Memory B cell (primary cell): ENCODE data around the gene LRRC55.

Experiments
- ATAC-seq: fragments of 150-1000 bp; cut with Tn5 transposase; 2 replicates; pipeline ENCODE4 v1.10.0; 2021; ENCODE audit warnings: low read depth, mild to moderate bottlenecking, moderate library complexity
- DNase-seq, 2 donors: peaks; one replicate each; pipeline ENCODE4 v3.0.0; 2022; ENCODE audit warnings: low spot score in 2 of 2
- H3K27ac Mint-ChIP-seq: one replicate; pipeline ENCODE4 v1.8.0; 2022; ENCODE audit warnings: mild to moderate bottlenecking, moderate library complexity, mixed read lengths
- H3K27me3 Mint-ChIP-seq: one replicate; pipeline ENCODE4 v1.8.0; 2022; ENCODE audit warnings: mixed read lengths
- H3K36me3 Mint-ChIP-seq: one replicate; pipeline ENCODE4 v1.8.0; 2022; ENCODE audit warnings: mild to moderate bottlenecking, mixed read lengths
- H3K4me1 Mint-ChIP-seq: one replicate; pipeline ENCODE4 v1.8.0; 2022; ENCODE audit warnings: mixed read lengths
- H3K4me3 Mint-ChIP-seq: one replicate; pipeline ENCODE4 v1.8.0; 2022; ENCODE audit warnings: mild to moderate bottlenecking, moderate library complexity, mixed read lengths
- H3K9me3 Mint-ChIP-seq: one replicate; pipeline ENCODE4 v1.8.0; 2022; ENCODE audit warnings: mixed read lengths

The LRRC55 gene

DNA sequence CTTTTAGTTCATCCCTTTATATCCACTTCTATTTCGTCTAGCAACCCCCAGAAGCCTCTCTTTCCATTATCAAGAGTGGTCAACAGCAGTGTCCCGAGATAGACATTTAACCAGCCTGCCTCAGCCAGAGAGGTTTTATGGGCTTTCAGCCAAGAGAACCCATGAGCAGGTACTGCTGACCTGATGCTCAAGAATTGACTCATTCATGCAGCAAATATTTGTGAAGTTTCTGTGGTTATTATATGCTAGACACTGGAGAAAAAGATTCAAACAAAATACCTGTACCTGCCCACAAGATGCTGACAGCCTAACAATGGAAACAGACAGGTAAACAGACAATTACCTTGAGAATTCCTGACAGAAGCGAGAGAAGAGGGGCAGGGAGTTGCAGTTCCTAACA, 9.7 kb upstream of the LRRC55 start:
- Mint-ChIP-seq H3K4me1 (no peaks in the 10 kb centered on the region), H3K9me3 (peaks cover 3% of the 10 kb centered on the region), H3K27me3 (peaks cover 7% of the 10 kb centered on the region), H3K27ac (no peak overlapping the region), H3K36me3 (no peaks in the 10 kb centered on the region), H3K4me3 (no peak overlapping the region)
- no peak for ATAC-seq
- no peak for DNase-seq

DNA sequence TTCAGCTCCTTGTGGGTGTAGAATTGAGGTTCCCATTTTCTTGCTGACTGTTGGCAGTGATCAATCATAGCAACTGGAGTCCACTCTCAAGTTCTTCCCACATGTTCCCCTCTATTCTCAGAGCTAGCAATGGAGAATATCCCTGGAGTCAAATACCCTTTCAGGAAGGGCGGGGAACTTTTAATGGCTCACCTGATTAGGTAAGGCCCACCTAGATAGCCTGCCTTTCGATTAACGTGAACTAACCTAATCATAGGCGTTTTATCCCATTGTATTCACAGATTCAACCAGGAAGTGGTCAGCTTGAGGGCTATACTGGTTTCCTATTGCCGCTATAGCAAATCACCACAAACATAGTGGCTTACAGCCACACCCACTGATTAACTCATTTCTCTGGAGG, 7.1 kb upstream of the LRRC55 start:
- Mint-ChIP-seq H3K4me1 (no peaks in the 10 kb centered on the region), H3K9me3 (no peaks in the 10 kb centered on the region)
- no peak for ATAC-seq

DNA sequence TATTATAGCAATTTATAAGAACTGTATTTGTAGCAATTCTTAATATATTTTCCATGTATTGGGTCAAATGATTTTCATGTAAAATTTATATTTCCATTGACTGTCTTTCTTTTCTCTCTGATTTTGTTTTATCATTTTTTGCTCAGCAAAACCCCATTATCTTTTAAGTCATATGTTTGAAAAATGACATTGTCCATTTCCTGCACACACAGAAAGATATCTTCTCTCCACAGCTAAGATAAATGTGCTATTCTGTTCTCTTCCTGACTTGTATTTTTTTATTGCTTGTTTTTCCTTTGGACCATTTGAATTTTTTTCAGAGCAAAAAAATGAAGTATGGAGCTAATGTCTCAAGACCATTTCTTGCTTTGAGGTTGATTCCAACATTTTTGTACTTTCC, 6.3 kb upstream of the LRRC55 start:
- ATAC-seq (no peak), DNase-seq (no peak)
- H3K27me3 Mint-ChIP-seq = peaks cover 19% of the 10 kb centered on the region
- H3K9me3 Mint-ChIP-seq = no peaks in the 10 kb centered on the region
- no peak overlapping the region for H3K27ac Mint-ChIP-seq
- H3K4me3 Mint-ChIP-seq = no peak overlapping the region
- no peaks in the 10 kb centered on the region for H3K36me3 Mint-ChIP-seq
- peaks cover 6% of the 10 kb centered on the region for H3K4me1 Mint-ChIP-seq

More for the DNA sequence above, 7.1 kb upstream of the LRRC55 start:
- Mint-ChIP-seq H3K4me3 (no peak overlapping the region), H3K27me3 (peaks cover 13% of the 10 kb centered on the region), H3K36me3 (no peaks in the 10 kb centered on the region), H3K27ac (no peak overlapping the region)
- DNase-seq = no peak

DNA sequence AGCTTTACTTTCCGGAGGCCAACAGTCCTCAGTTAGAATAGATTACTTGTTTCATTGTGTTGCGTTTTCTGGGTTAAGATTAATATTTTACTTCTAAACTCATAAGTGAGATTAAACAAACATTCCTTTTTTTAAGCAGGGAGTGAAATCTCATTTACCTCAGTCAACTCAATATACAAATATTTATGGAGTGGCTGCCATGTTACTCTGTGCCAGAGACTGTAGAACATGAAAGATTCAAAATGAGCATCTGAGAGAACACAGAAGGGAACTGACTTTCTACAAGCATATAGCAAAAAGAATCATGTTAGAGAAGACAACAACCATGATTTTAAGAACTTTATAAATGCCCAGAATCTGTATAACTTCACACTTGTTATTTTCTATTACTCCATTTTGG, 3.4 kb upstream of the LRRC55 start:
- Mint-ChIP-seq H3K9me3 (no peaks in the 10 kb centered on the region), H3K27me3 (peaks cover 23% of the 10 kb centered on the region), H3K36me3 (no peaks in the 10 kb centered on the region), H3K4me1 (peaks cover 8% of the 10 kb centered on the region), H3K4me3 (no peak overlapping the region), H3K27ac (no peak overlapping the region)
- ATAC-seq = no peak
- no peak for DNase-seq

DNA sequence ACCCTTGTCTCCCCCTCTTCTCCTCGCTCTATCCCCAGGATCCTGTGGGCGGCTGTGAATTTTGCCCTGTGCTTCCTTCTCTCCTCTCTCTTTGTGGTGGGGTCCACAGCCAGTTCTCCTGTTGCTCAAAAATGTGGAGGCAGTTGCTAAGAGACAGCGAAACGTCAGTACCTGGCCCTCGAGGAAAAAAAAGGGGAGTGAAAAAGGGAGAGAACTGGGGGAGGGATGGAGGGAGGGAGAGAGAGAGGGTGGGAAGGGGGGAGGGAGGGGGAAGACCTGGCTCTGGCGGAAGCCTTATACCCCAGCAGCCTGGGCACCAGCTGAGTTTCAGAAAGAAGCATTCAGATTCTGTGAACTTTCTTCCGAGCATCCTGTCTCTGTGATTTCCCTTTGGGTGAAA, 2.1 kb upstream of the LRRC55 start:
- H3K27ac Mint-ChIP-seq = no peak overlapping the region
- no peak for DNase-seq
- H3K9me3 Mint-ChIP-seq = no peaks in the 10 kb centered on the region
- no peak overlapping the region for H3K4me3 Mint-ChIP-seq
- peaks cover 8% of the 10 kb centered on the region for H3K4me1 Mint-ChIP-seq
- no peak for ATAC-seq
- peaks cover 23% of the 10 kb centered on the region for H3K27me3 Mint-ChIP-seq
- no peaks in the 10 kb centered on the region for H3K36me3 Mint-ChIP-seq

DNA sequence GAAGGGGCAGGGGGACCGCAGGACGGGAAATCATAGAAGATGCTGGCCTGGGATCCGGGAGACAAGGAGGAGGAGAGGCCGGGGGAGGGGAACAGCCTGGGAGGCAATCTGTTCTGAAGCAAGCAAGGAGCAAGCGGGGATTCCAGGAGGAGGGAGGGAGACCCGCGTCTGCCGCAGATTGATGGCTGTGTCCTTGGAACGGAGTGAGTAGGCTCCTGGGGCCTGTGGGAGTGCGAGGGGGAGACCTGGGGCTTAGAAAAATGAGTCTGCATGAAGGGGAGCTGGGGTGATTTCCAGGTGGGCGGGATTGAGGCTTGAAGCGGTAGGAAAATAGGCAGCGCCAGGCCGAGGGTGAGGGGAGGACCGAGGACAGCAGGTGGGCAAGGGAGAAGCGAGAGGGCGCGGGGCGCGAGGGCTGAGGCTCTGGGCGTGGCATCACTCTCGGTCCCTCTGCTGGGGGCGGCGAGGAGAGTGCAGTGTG, 1.6 kb upstream of the LRRC55 start:
- DNase-seq (no peak), ATAC-seq (no peak)
- Mint-ChIP-seq H3K9me3 (no peaks in the 10 kb centered on the region), H3K4me1 (peaks cover 8% of the 10 kb centered on the region), H3K36me3 (no peaks in the 10 kb centered on the region), H3K27me3 (peaks cover 22% of the 10 kb centered on the region), H3K4me3 (no peak overlapping the region), H3K27ac (no peak overlapping the region)

DNA sequence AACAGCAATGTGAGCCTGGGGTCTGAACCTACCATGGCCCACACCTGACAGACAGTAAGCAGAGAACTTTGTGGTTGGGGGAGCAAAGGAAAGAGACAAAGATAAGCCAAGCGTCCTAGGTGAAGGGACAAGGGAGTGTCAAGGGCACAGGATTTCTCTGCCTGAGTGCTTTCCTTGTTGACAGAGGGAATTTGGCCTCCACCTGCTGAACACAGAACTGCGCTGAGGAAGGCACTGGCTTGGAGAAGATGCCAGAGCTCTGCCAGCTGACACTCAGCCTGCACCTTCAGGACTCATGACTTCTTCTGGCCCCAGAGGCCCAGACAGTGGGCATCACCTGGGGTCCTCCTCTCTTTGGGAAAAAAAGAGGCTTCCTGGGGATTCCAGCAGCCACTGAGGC, 789 bp upstream of the LRRC55 start:
- DNase-seq (no peak), ATAC-seq (no peak)
- no peaks in the 10 kb centered on the region for H3K9me3 Mint-ChIP-seq
- peaks cover 21% of the 10 kb centered on the region for H3K27me3 Mint-ChIP-seq
- H3K36me3 Mint-ChIP-seq = no peaks in the 10 kb centered on the region
- H3K4me1 Mint-ChIP-seq = peaks cover 8% of the 10 kb centered on the region
- no peak overlapping the region for H3K4me3 Mint-ChIP-seq
- H3K27ac Mint-ChIP-seq = no peak overlapping the region

DNA sequence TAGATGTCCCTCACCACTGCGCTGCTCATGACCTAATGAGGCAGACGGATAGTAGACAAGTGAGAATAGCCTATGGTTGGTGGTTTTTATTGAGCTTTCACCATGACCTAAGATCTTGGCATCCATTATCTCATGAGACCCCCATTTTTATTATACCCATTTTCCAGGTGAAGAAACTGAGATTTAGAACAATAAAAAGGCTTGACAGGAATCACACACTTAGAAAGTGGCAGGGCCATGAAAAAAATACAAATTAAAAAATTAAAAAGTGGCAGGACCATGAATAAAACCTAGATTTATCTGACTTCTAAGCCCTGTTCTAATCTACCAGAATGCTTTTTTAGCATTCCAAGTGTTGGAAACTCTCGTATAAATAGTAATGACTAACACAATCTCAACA, 1.1 kb downstream of the LRRC55 start:
- Mint-ChIP-seq H3K36me3 (no peaks in the 10 kb centered on the region), H3K27me3 (peaks cover 25% of the 10 kb centered on the region), H3K4me1 (peaks cover 8% of the 10 kb centered on the region), H3K9me3 (no peaks in the 10 kb centered on the region), H3K27ac (no peak overlapping the region), H3K4me3 (no peak overlapping the region)
- no peak for ATAC-seq
- DNase-seq = no peak

DNA sequence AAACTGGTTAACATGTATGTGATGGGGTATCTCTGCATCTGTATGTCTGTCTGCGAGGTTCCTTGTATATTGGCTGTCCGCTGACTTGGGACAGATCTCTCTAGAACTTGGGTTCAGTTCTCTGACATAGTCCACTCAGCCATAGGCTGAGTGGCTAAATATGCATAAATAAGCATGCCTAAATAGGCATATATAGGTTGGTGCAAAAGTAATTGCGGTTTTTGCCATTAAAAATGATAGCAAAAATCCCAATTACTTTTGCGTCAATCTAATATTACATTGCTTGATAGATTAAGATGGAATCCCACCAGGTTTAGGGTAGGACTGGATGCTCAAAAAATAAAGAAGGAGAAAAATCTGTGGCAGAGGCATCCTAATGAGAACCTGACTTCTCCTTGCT, 8.8 kb downstream of the LRRC55 start:
- H3K4me3 Mint-ChIP-seq = no peak overlapping the region
- H3K4me1 Mint-ChIP-seq = no peaks in the 10 kb centered on the region
- H3K27me3 Mint-ChIP-seq = peaks cover 24% of the 10 kb centered on the region
- H3K9me3 Mint-ChIP-seq = peaks cover 4% of the 10 kb centered on the region
- ATAC-seq (no peak), DNase-seq (no peak)
- H3K27ac Mint-ChIP-seq = no peak overlapping the region
- H3K36me3 Mint-ChIP-seq = no peaks in the 10 kb centered on the region

DNA sequence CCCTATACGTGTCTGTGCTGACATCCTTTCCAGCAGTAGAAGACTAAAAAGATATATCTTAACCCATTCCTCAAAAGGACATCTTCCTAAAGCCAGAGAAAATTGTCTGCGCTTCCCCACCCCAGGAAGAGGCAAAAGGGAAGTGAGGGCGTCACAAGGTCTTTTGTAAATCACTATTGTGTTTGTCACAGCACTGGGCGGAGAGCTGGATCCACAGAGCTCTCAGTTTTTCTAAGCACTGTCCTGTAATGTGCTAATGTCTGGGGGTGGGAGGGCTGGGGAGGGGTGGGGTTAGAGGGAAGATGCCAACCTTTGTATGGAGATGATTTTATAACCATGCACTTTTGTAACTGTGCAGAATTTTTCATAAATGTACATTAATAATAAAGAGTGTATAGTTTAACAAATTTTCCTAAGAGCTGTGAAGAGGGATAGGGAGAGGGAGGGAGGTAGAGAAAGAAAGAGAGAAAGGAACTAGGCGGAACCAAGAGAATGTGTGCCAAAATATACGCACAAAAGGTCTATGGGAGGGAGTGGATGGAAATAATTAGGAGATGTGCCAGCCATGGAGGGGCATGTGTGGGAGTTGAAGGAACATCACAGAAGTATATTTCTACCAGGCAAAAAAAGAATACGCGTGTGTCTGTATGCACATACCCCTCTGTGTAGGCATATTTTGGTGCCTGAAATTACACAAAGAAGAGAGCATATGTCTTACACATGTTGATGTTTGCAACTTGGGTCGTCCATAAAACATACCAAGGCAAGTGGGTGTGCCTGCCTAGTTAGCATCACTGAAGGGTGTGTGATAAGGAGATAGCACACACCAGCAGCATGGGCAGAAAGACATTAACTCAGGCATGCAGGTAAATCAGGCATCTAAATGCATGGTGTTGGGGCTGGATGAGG, 9.8 kb downstream of the LRRC55 start:
- DNase-seq = no peak

DNA sequence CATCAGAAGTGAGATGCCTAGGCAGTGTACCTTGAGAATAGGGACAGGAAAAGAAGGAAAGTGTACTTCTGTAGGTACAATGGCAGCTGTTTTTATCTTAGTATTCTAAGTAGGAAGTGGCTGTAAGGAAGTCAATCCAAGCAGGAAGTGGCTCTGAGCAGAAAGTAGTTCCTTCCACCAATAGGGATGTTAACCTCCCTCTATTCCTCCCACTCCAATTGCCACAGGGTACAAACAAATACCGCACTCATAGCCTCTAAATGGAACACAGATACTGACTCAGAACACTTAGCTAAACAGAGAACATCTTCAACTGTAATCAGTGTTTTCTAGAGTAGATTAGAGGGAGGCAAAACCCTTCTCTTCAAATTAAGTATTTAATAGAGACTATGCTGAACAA, 10.6 kb downstream of the LRRC55 start:
- H3K4me1 Mint-ChIP-seq = no peaks in the 10 kb centered on the region
- no peak overlapping the region for H3K27ac Mint-ChIP-seq
- H3K9me3 Mint-ChIP-seq = peaks cover 4% of the 10 kb centered on the region
- ATAC-seq (no peak), DNase-seq (no peak)
- H3K4me3 Mint-ChIP-seq = no peak overlapping the region
- H3K36me3 Mint-ChIP-seq = no peaks in the 10 kb centered on the region
- H3K27me3 Mint-ChIP-seq = peaks cover 19% of the 10 kb centered on the region

More for the DNA sequence above, 9.8 kb downstream of the LRRC55 start:
- Mint-ChIP-seq H3K4me1 (no peaks in the 10 kb centered on the region), H3K27me3 (peaks cover 19% of the 10 kb centered on the region), H3K4me3 (no peak overlapping the region), H3K36me3 (no peaks in the 10 kb centered on the region), H3K27ac (no peak overlapping the region), H3K9me3 (peaks cover 4% of the 10 kb centered on the region)
- no peak for ATAC-seq

DNA sequence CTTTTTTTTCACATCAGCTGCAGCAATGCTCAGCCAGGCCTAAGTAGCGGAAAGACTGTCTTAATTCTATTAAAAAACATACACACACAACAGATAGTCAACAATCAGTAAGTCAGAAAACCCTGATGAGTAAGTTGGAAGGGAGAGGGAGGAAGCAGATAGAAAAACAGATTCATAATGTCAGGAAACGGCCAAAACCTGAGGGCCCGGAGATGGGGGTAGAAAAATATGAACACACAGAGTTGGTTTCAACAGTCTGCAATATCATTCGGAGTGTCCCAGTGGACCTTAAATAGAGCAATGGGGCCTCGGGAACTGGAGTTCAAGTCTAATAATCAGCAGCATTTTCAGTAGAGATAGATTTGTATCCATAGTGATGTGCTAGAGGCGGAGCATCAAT, 14.8 kb downstream of the LRRC55 start:
- H3K27ac Mint-ChIP-seq = no peak overlapping the region
- H3K36me3 Mint-ChIP-seq = no peaks in the 10 kb centered on the region
- DNase-seq (no peak), ATAC-seq (no peak)
- no peak overlapping the region for H3K4me3 Mint-ChIP-seq
- no peaks in the 10 kb centered on the region for H3K4me1 Mint-ChIP-seq
- H3K9me3 Mint-ChIP-seq = peaks cover 4% of the 10 kb centered on the region
- peaks cover 13% of the 10 kb centered on the region for H3K27me3 Mint-ChIP-seq

DNA sequence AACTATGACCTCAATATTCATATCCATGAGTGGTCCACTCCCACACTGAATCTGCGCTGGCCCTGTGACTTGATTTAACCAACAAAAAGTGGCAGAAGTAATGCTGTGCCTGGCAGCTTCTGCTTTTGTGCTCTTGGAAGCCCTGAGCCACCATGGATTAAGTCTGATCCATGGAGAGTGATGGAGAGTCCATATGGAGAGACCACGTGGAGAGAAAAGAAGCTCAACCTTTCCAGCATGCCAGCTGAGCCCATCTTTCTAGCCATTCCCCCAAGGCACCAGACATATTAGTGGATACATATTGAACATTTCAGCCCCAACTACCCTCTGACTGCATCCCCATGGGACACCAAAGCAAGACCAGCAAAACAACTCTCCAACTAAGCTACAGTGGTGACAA, 16.0 kb downstream of the LRRC55 start:
- Mint-ChIP-seq H3K4me3 (no peak overlapping the region), H3K9me3 (peaks cover 4% of the 10 kb centered on the region), H3K27ac (no peak overlapping the region), H3K27me3 (peaks cover 13% of the 10 kb centered on the region), H3K4me1 (no peaks in the 10 kb centered on the region), H3K36me3 (no peaks in the 10 kb centered on the region)
- DNase-seq = no peak
- no peak for ATAC-seq

DNA sequence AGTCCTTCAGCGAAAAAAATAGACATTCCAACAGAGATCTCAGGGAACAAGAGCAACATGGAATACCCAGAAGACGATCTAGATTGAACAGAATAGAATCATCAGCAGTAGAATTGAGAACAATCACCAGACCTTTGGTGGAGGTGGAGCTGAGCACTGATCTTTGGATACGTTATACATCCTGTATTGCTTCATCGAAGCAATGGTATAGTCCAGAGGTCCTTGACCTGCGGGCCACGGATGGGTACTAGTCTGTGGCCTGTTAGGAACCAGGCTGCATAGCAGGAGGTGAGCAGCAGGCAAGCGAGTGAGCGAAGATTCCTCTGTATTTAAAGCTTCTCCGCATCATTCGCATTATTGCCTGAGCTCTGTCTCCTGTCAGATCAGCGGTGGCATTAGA, 17.6 kb downstream of the LRRC55 start:
- Mint-ChIP-seq H3K4me1 (no peaks in the 10 kb centered on the region), H3K9me3 (no peaks in the 10 kb centered on the region), H3K4me3 (no peak overlapping the region), H3K36me3 (no peaks in the 10 kb centered on the region), H3K27ac (no peak overlapping the region), H3K27me3 (peaks cover 9% of the 10 kb centered on the region)
- ATAC-seq (no peak), DNase-seq (no peak)

DNA sequence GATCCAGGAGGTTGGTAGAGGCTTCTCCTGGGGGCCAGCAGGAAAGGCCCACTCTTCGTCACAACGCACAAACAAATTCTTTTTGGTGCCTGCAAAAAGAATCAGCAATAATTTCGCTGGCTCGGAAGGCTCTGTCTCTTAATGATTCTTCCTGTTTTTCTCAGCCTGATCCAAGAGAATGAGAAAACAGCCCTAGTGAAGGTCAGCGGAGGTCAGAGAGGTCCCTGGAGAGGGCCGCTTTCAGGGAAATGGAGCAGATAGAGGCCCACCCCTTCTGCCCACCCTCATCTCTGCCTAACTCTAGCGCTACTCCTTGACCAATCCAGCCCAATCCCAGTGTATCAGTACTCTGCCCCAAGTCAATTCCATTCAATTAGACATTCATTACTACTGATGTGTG, 19.2 kb downstream of the LRRC55 start:
- DNase-seq (no peak), ATAC-seq (no peak)
- no peak overlapping the region for H3K4me3 Mint-ChIP-seq
- H3K4me1 Mint-ChIP-seq = no peaks in the 10 kb centered on the region
- no peaks in the 10 kb centered on the region for H3K36me3 Mint-ChIP-seq
- H3K27me3 Mint-ChIP-seq = peaks cover 10% of the 10 kb centered on the region
- no peaks in the 10 kb centered on the region for H3K9me3 Mint-ChIP-seq
- no peak overlapping the region for H3K27ac Mint-ChIP-seq
